HCT116 (cell line): ENCODE data around the gene PHLDA1. TPM values are rescaled to one million over a fixed set of nuclear protein-coding genes. Genes with fewer than 3 reads are reported as not detected.

ENCODE experiments used
- ATAC-seq: fragments of 200-7000 bp; cut with Tn5 transposase; 2 replicates; pipeline ENCODE4 v1.9.1; 2020; ENCODE audit warnings: mild to moderate bottlenecking, moderate library complexity
- BruUV-seq: library from RNA; stranded (reverse); fragments of 400-500 nt; replicated peaks from 2 replicates; lab custom pipeline; 2021; lab: Mats Ljungman, UMichigan
- CTCF ChIA-PET: fragments of 300-600 bp; sonication (Branson Sonifier 250); formaldehyde crosslinking; loops from one replicate; lab custom pipeline; 2021; ENCODE audit warnings: antibody characterized with exemption; lab: Charles Lee
- POLR2A ChIA-PET: fragments of 300-600, 350-600 bp; sonication (Branson Sonifier 250); formaldehyde crosslinking; loops from one replicate; lab custom pipeline; 2021; ENCODE audit warnings: antibody characterized with exemption; lab: Charles Lee
- RAD21 ChIA-PET, 2 experiments: fragments of 300-600 bp; sonication (Branson Sonifier 250); formaldehyde crosslinking; loops; one replicate each; lab custom pipeline; 2023; ENCODE audit warnings: low total read pairs in 2 of 2; ENCODE audit not compliant: uncharacterized antibody in 2 of 2, unreplicated experiment in 2 of 2, low non-redundant PET in 1 of 2; lab: Charles Lee
- DNase-seq: peaks from one replicate; pipeline ENCODE4 v3.0.0-alpha.2; 2010; ENCODE audit warnings: low read depth, low spot score
- H2AFZ ChIP-seq: fragments of 200-600 bp; shearing (Covaris generic), sonication (generic); 2 replicates; pipeline ENCODE4 v1.6.1; 2017; ENCODE audit warnings: low read depth, mixed run types, mixed read lengths, antibody characterized with exemption, low read length; ENCODE audit not compliant: poor library complexity, severe bottlenecking
- H3K27ac ChIP-seq: 2 replicates; pipeline ENCODE4 v1.5.1; 2012; ENCODE audit warnings: low read depth, low read length
- H3K27me3 ChIP-seq: fragments of 200-600 bp; sonication (generic); 2 replicates; pipeline ENCODE4 v1.6.1; 2016; ENCODE audit warnings: mixed run types, low read length, mixed read lengths; ENCODE audit not compliant: insufficient read depth
- H3K36me3 ChIP-seq, 2 experiments: fragments of 200-500 bp in 1 of 2; fragments of 200-600 bp in 1 of 2; sonication (Bioruptor generic) in 1 of 2; sonication (generic) in 1 of 2; 2 replicates each; pipeline versions ENCODE4 v1.5.1 to v1.6.1; 2014 to 2016; ENCODE audit warnings: low read length in 2 of 2, inconsistent platforms in 1 of 2, mixed read lengths in 1 of 2, mixed run types in 1 of 2; ENCODE audit not compliant: insufficient read depth in 2 of 2, control insufficient read depth in 1 of 2
- H3K4me1 ChIP-seq, 2 experiments: fragments of 200-600 bp in 1 of 2; sonication (generic) in 1 of 2; 2 replicates each; pipeline versions ENCODE4 v1.5.1 to v1.6.1; 2012 to 2017; ENCODE audit warnings: low read length in 2 of 2, inconsistent platforms in 1 of 2, mild to moderate bottlenecking in 1 of 2, mixed read lengths in 1 of 2, mixed run types in 1 of 2, moderate library complexity in 1 of 2; ENCODE audit not compliant: insufficient read depth in 2 of 2, control insufficient read depth in 1 of 2
- H3K4me2 ChIP-seq: fragments of 200-600 bp; sonication (generic); 2 replicates; pipeline ENCODE4 v1.6.1; 2017; ENCODE audit warnings: mixed run types, low read length, mixed read lengths
- H3K4me3 ChIP-seq, 2 experiments: fragments of 200-600 bp in 1 of 2; sonication (generic) in 1 of 2; replicated peaks in 1 of 2; 2 replicates each; pipeline ENCODE4 v1.5.1; 2011 to 2016; ENCODE audit warnings: low read length in 2 of 2, control low read depth in 1 of 2, low read depth in 1 of 2, mild to moderate bottlenecking in 1 of 2, mixed read lengths in 1 of 2, mixed run types in 1 of 2
- H3K79me2 ChIP-seq: fragments of 200-600 bp; sonication (generic); 2 replicates; pipeline ENCODE4 v1.6.1; 2017; ENCODE audit warnings: mild to moderate bottlenecking, mixed run types, low read length, moderate library complexity, mixed read lengths; ENCODE audit not compliant: insufficient read depth
- H3K9ac ChIP-seq: fragments of 200-600 bp; sonication (generic); 2 replicates; pipeline ENCODE4 v1.6.1; 2016; ENCODE audit warnings: low read length, mixed read lengths
- H3K9me2 ChIP-seq: fragments of 200-600 bp; sonication (generic), shearing (Covaris generic); 2 replicates; pipeline ENCODE4 v1.6.1; 2017; ENCODE audit warnings: mixed run types, mild to moderate bottlenecking, moderate library complexity; ENCODE audit not compliant: insufficient read depth
- H3K9me3 ChIP-seq, 2 experiments: fragments of 200-500 bp in 1 of 2; fragments of 200-600 bp in 1 of 2; sonication (Bioruptor generic) in 1 of 2; sonication (generic) in 1 of 2; 2 replicates each; pipeline ENCODE4 v1.6.1; 2014 to 2017; ENCODE audit warnings: low read length in 2 of 2, mixed read lengths in 2 of 2, inconsistent platforms in 1 of 2, low read depth in 1 of 2, mild to moderate bottlenecking in 1 of 2, mixed run types in 1 of 2, moderate library complexity in 1 of 2; ENCODE audit not compliant: control insufficient read depth in 1 of 2, insufficient read depth in 1 of 2
- H4K20me1 ChIP-seq: fragments of 200-600 bp; sonication (generic), shearing (Covaris generic); 2 replicates; pipeline ENCODE4 v1.6.1; 2017; ENCODE audit warnings: mixed run types, mild to moderate bottlenecking, moderate library complexity; ENCODE audit not compliant: insufficient read depth
- CEBPB ChIP-seq: IDR thresholded peaks from 2 replicates; pipeline ENCODE4 v1.6.1; 2012; ENCODE audit warnings: low read depth
- EGR1 ChIP-seq: IDR thresholded peaks from 2 replicates; pipeline ENCODE4 v1.6.1; 2012; ENCODE audit warnings: low read depth
- ELF1 ChIP-seq: IDR thresholded peaks from 2 replicates; pipeline ENCODE4 v1.6.1; 2012; ENCODE audit warnings: low read depth, borderline replicate concordance
- EZH2 ChIP-seq: fragments of 200-600 bp; sonication (generic); IDR thresholded peaks from 2 replicates; pipeline ENCODE4 v1.6.1; 2017; ENCODE audit warnings: antibody characterized with exemption, mixed run types
- EZH2phosphoT487 ChIP-seq: fragments of 200-600 bp; IDR thresholded peaks from 2 replicates; pipeline ENCODE4 v1.6.1; 2018; ENCODE audit warnings: antibody characterized with exemption, borderline replicate concordance
- FOSL1 ChIP-seq: IDR thresholded peaks from 2 replicates; pipeline ENCODE4 v1.6.1; 2012; ENCODE audit warnings: low read depth
- JUND ChIP-seq: IDR thresholded peaks from 2 replicates; pipeline ENCODE4 v1.6.1; 2012
- POLR2A ChIP-seq: IDR thresholded peaks from 2 replicates; pipeline ENCODE4 v1.7.0; 2011; ENCODE audit warnings: borderline replicate concordance; ENCODE audit not compliant: insufficient read depth, insufficient read length; ENCODE audit errors: extremely low read depth
- RAD21 ChIP-seq: IDR thresholded peaks from 2 replicates; pipeline ENCODE4 v1.6.1; 2012; ENCODE audit warnings: low read depth, mild to moderate bottlenecking
- REST ChIP-seq: IDR thresholded peaks from 2 replicates; pipeline ENCODE4 v1.6.1; 2012; ENCODE audit warnings: low read depth
- YY1 ChIP-seq: IDR thresholded peaks from 2 replicates; pipeline ENCODE4 v1.6.1; 2011; ENCODE audit warnings: low read length, low read depth, moderate library complexity, mild to moderate bottlenecking; ENCODE audit not compliant: insufficient replicate concordance; ENCODE audit errors: extremely low read depth
- ZFX ChIP-seq: fragments of 450-650 bp; IDR thresholded peaks from 2 replicates; pipeline ENCODE4 v1.6.1; 2017
- ZNF274 ChIP-seq: fragments of 200-500 bp; sonication (Bioruptor generic); IDR thresholded peaks from 2 replicates; pipeline ENCODE4 v1.6.1; 2014; ENCODE audit warnings: mild to moderate bottlenecking, low read depth, low read length, inconsistent platforms
- intact Hi-C: fragments of 100-400 bp; cut with micrococcal nuclease; formaldehyde crosslinking; loops from 2 replicates; pipeline ENCODE4 v1.10.0; 2022
- total RNA-seq: library from RNA; stranded (reverse); gene quantifications from one replicate; pipeline ENCODE4 v1.2.1, GENCODE V29; 2021; ENCODE audit not compliant: unreplicated experiment
- TF ChIP-seq, protein P1 (sequence below): IDR thresholded peaks from 2 replicates; pipeline ENCODE4 v1.6.1; 2012
- TF ChIP-seq, protein P2 (sequence below): IDR thresholded peaks from 2 replicates; pipeline ENCODE4 v1.6.1; 2012

PHLDA1 gene
- total RNA-seq, 1 experiment from 2014 or later = 231 TPM

DNA sequence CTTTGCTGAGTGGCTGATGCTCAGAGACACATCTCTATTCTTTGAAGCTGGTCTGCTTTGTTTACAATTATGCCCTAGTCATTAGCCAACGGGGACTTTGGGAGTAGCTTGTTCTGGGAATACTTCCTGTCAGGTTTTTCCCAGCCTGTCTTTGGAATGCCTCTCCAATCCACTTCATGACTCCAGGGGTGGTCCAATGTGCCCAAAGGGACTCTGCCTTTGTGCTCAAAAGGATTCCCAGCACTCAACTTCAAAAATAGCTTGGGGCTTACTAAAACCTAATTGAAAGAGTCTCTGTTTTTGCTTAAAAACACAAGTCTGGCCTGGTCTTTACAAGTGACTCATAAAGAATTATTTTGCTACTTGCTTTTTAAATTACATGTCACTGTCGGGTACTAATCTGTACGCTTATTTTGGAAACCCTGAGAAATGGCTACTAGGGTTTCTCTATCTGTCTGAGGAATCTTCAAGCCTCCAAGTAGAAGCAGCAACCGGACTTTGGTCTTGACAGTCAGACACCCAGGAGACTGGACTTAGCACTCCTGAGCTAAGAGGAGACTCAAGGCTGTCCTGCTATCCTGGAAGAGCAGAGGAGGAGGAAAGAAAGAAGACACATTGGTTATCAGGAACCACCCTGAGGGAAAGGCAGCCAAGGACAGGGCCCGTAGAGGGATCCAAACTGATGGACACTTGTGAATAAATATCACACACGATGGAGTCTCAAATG lies 20.7 kb downstream of the PHLDA1 start:
- Histone ChIP-seq H3K9me3 (no peaks in the 10 kb centered on the region), H3K4me3 (no peak overlapping the region), H3K79me2 (no peaks in the 10 kb centered on the region), H2AFZ (no peak overlapping the region), H3K27ac (no peak overlapping the region), H3K9ac (no peak overlapping the region), H4K20me1 (no peaks in the 10 kb centered on the region), H3K9me2 (no peaks in the 10 kb centered on the region), H3K4me2 (no peak overlapping the region), H3K4me1 (peaks cover 10 to 12% of the 10 kb centered on the region in 2 experiments; a peak in 3 of 4 replicates), H3K36me3 (no peaks in the 10 kb centered on the region), H3K27me3 (no peaks in the 10 kb centered on the region)
- ChIA-PET POLR2A (no interaction called here), CTCF (no interaction called here), RAD21 (no interaction called here)
- DNase-seq (no peak), ATAC-seq (no peak)
- TF ChIP-seq CEBPB (no peak), EGR1 (no peak), RAD21 (no peak), EZH2 (no peak)
- BruUV-seq = no TSS peak
- intact Hi-C loops = no loop called here

GRCh38 chr12:76008428-76008827 lies 23.1 kb downstream of the PHLDA1 start:
- Histone ChIP-seq H3K4me1 (peaks cover 4 to 6% of the 10 kb centered on the region in 2 experiments; a peak in 2 of 4 replicates), H3K36me3 (no peaks in the 10 kb centered on the region), H3K4me3 (no peak overlapping the region), H3K9me2 (no peaks in the 10 kb centered on the region), H3K9me3 (no peaks in the 10 kb centered on the region; a peak in 1 of 4 replicates), H3K27me3 (no peaks in the 10 kb centered on the region), H3K27ac (no peak overlapping the region), H3K79me2 (no peaks in the 10 kb centered on the region), H3K9ac (no peak overlapping the region), H2AFZ (no peak overlapping the region), H3K4me2 (no peak overlapping the region), H4K20me1 (no peaks in the 10 kb centered on the region)
- CTCF ChIA-PET = no interaction called here
- RAD21 ChIA-PET = no interaction called here
- intact Hi-C loops = no loop called here
- BruUV-seq = no TSS peak
- no peak for ATAC-seq
- DNase-seq = no peak
- POLR2A ChIA-PET = no interaction called here
- TF ChIP-seq EZH2 (no peak), ZNF274 (no peak), YY1 (no peak), CEBPB (no peak), ZFX (no peak), POLR2A (no peak), EGR1 (no peak), REST (no peak), EZH2phosphoT487 (no peak), ELF1 (no peak), JUND (no peak), FOSL1 (no peak)
- TF ChIP-seq, protein P1, sequence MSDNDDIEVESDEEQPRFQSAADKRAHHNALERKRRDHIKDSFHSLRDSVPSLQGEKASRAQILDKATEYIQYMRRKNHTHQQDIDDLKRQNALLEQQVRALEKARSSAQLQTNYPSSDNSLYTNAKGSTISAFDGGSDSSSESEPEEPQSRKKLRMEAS = no peak
- TF ChIP-seq, protein P2, sequence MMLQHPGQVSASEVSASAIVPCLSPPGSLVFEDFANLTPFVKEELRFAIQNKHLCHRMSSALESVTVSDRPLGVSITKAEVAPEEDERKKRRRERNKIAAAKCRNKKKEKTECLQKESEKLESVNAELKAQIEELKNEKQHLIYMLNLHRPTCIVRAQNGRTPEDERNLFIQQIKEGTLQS = no peak
